Activated CD4-positive, alpha-beta memory T cell treated with anti-CD3 and anti-CD28 coated beads, Interleukin-2, amount 10 ng/mL, durations not matched to agents 7 days and 5 days (primary cell): ENCODE data around the gene CCDC102A. TPM values are rescaled to one million over a fixed set of nuclear protein-coding genes. Genes with fewer than 3 reads are reported as not detected.

Experiments used
- CTCF ChIA-PET: fragments of 350-600 bp; sonication (Branson Sonifier 250); formaldehyde crosslinking; loops from one replicate; lab custom pipeline; 2021; ENCODE audit warnings: antibody characterized with exemption, inconsistent platforms; lab: Charles Lee
- POLR2A ChIA-PET: fragments of 350-600 bp; sonication (Branson Sonifier 250); formaldehyde crosslinking; loops from one replicate; lab custom pipeline; 2021; ENCODE audit warnings: antibody characterized with exemption; lab: Charles Lee
- DNase-seq: peaks from one replicate; pipeline ENCODE4 v3.0.0-alpha.2; 2020
- H3K27ac Mint-ChIP-seq: one replicate; pipeline ENCODE4 v1.8.0; 2021; ENCODE audit warnings: mild to moderate bottlenecking, mixed read lengths
- H3K27me3 Mint-ChIP-seq: one replicate; pipeline ENCODE4 v1.8.0; 2021; ENCODE audit warnings: mixed read lengths
- H3K36me3 Mint-ChIP-seq: one replicate; pipeline ENCODE4 v1.8.0; 2021; ENCODE audit warnings: low read depth, mixed read lengths
- H3K4me1 Mint-ChIP-seq: one replicate; pipeline ENCODE4 v1.8.0; 2021; ENCODE audit warnings: mixed read lengths
- H3K4me3 Mint-ChIP-seq: one replicate; pipeline ENCODE4 v1.8.0; 2021; ENCODE audit warnings: mild to moderate bottlenecking, mixed read lengths
- H3K9me3 Mint-ChIP-seq: one replicate; pipeline ENCODE4 v1.8.0; 2021; ENCODE audit warnings: mixed read lengths
- total RNA-seq, 2 experiments: library from RNA; stranded (reverse); gene quantifications; one replicate each; pipeline ENCODE4 v1.2.3, GENCODE V29; 2021

CCDC102A gene
- total RNA-seq, 2 experiments from 2014 or later: 9.1 to 9.7 TPM

DNA sequence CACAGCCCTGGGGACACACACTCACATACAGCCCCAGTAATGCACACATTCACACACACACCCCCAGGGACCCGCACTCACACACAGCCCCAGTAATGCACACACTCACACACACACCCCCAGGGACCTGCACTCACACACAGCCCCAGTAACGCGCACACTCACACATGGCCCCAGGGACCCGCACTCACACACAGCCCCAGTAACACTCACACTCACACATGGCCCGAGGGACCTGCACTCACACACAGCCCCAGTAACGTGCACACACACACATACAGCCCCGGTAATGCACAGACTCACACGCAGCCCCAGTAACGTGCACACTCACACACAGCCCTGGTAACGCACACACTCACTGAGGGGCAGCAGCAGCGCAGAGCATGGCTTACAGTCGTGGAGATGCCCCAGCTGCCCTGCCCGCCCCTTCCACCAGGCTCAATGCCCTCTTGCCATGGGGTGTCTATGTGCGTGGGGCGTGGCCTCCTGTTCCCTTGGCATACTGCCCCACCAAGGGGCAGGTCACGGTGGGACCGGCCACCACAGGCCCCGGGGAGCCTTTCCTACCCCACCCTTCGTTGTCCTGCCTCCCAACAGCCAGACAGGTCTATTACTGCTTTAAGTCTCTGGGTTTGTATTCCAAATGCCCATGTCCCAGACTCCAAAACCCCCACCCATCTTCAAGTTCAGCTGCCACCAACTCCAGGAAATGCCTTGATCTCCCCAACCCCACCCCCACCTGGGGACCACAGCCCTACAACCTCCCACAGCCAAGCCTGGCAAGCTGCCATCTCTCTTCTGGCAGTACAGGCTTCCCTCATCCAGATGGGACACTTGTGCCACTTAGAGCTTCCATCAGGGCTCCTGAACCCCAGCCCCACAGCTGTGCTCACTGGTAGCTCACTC is 2.7 kb downstream of the CCDC102A start:
- POLR2A ChIA-PET: interaction anchor here (1.0 kb wide), 1 partner anchor 14 kb away, joined by 4 read pairs; no protein-coding TSS in a partner anchor
- Mint-ChIP-seq H3K36me3 (peaks cover 4% of the 10 kb centered on the region), H3K27me3 (no peaks in the 10 kb centered on the region), H3K27ac (peak overlapping the region; percentile 80), H3K9me3 (no peaks in the 10 kb centered on the region), H3K4me3 (peak overlapping the region; percentile 16), H3K4me1 (peaks cover 80% of the 10 kb centered on the region)
- CTCF ChIA-PET: interaction anchor here (0.7 to 2.4 kb wide), 2 partner anchors 14 to 457 kb away, joined by 3 to 10 read pairs; no protein-coding TSS in a partner anchor
- DNase-seq: peak; percentile 18

DNA sequence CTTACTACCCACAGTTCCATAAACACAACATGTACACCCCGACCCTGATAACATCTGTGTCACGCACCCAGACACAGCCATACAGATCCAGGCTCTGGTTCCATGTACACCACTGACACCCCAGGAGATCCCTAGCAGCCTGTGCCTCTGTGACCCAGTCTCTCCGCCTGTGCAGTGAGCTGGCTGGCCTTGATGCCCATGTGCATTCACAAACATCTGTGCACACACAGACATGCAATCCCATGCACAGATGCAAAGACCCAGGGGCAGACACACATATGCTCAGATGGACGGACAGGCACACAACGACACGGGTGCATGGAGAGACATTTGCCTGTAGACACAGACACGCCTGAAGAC is 4.1 kb downstream of the CCDC102A start:
- no peak for DNase-seq
- Mint-ChIP-seq H3K27me3 (no peaks in the 10 kb centered on the region), H3K27ac (peak overlapping the region; percentile 99), H3K9me3 (no peaks in the 10 kb centered on the region), H3K36me3 (peaks cover 7% of the 10 kb centered on the region), H3K4me3 (no peak overlapping the region), H3K4me1 (peaks cover 69% of the 10 kb centered on the region)
- ChIA-PET CTCF (interaction anchor here (3.6 kb wide), 1 partner anchor 13 kb away, joined by 27 read pairs; no protein-coding TSS in a partner anchor), POLR2A (no interaction called here)

DNA sequence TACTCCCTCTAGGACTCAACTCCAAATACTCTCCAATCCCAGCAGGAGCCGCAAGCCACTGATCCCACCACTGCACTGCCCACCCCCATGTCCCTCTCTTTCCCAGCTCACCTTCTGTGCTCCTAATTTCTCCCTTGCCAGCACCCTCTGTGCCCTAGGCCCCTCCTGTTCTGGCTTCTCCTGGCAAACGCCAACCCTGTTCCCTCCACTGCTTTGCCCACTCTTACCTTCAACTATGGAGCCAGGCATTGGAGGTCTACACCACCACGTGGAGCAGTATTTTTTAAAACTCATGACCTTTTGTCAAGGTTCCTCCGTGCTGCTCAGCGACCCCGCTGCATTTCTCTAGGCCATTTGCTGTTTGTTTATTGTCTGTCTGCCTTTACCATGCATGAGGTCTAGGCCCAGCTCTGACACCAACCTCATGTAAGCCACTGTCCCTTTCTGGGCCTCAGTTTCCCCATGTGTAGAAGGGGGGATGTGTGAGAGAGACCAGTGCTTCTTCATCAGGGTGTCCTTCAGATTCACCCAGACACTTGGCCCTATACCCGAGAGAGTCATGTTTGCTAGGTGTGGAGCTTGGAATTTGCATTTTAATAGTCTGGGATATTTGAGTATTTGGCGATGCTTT is 4.6 kb downstream of the CCDC102A start:
- Mint-ChIP-seq H3K27ac (peak overlapping the region; percentile 99), H3K4me3 (no peak overlapping the region), H3K4me1 (peaks cover 68% of the 10 kb centered on the region), H3K27me3 (no peaks in the 10 kb centered on the region), H3K36me3 (peaks cover 7% of the 10 kb centered on the region), H3K9me3 (no peaks in the 10 kb centered on the region)
- ChIA-PET POLR2A (interaction anchor here (1.7 to 1.9 kb wide), 2 partner anchors 11 to 85 kb away, joined by 10 to 11 read pairs; partner anchors contain the start of genes ADGRG5, CIAPIN1 and COQ9), CTCF (interaction anchor here (1.9 to 3.6 kb wide), 2 partner anchors 12 to 69 kb away, joined by 5 to 27 read pairs; partner anchors contain the start of gene POLR2C)
- DNase-seq: no peak

DNA sequence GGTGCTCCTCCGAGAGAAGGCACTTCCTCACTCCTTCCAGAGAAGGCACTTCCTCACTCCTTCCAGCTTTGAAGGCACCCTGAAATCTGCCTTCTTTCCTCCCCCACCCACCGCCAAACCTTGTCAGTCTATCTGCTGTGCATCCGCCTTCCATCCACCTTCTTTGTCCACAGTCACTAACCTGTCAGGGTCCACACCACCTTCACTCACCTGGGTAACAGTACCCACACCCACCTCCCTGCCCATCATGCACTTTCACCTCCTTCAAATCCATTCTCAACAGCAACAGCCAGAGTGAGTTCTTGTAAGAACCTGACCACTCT is 5.2 kb downstream of the CCDC102A start:
- H3K4me3 Mint-ChIP-seq: peak overlapping the region; percentile 60
- H3K36me3 Mint-ChIP-seq: peaks cover 7% of the 10 kb centered on the region
- ChIA-PET POLR2A (interaction anchor here (1.7 to 1.9 kb wide), 3 partner anchors 11 to 84 kb away, joined by 6 to 11 read pairs (median 10); partner anchors contain the start of genes ADGRG5, CIAPIN1, COQ9 and POLR2C), CTCF (interaction anchor here (1.9 to 3.6 kb wide), 2 partner anchors 12 to 69 kb away, joined by 5 to 27 read pairs; partner anchors contain the start of gene POLR2C)
- no peak for DNase-seq
- H3K4me1 Mint-ChIP-seq: peaks cover 68% of the 10 kb centered on the region
- peak overlapping the region; percentile 99 for H3K27ac Mint-ChIP-seq
- no peaks in the 10 kb centered on the region for H3K9me3 Mint-ChIP-seq
- no peaks in the 10 kb centered on the region for H3K27me3 Mint-ChIP-seq

DNA sequence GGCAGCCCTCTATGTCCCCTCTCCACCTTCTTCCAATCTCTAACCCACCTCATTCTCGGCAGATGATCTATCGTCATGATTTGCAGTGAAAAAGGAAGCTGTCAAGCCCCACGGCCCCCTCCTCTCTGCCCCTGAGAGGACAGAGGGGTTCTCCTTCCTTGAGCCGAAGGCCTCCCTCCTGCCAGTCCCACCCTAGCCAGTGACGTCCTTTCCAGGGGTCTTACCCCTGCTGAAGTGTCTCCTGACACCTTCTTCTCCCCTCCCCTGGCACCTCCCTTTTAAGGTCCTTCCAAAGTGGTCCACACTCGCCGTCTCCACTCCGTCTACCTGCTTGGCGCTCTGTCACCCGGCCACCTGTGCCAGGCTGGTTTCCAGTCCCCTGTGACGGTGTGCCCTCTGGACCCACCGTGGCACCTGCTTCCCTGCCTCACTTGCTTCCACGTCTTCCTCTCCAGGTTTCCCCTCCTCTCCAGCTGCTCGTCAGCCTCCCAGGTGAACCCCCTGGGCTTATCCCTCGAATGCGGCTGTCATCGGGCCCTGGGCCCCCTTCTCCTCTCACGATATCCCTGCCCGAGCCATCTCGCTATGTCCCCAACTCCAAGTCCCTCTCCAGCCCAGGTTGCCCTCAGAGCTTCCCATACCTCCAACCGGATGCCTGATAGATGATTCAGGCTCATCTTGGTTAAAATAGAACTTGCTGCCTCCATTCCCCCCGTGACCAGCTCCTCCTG is 5.7 kb downstream of the CCDC102A start:
- Mint-ChIP-seq H3K4me1 (peaks cover 67% of the 10 kb centered on the region), H3K36me3 (peaks cover 7% of the 10 kb centered on the region), H3K4me3 (peak overlapping the region; percentile 60), H3K27ac (peak overlapping the region; percentile 99), H3K9me3 (no peaks in the 10 kb centered on the region), H3K27me3 (no peaks in the 10 kb centered on the region)
- ChIA-PET POLR2A (interaction anchor here (1.4 to 1.9 kb wide), 4 partner anchors 12 to 84 kb away, joined by 3 to 11 read pairs (median 8); partner anchors contain the start of genes ADGRG5, CIAPIN1, COQ9 and POLR2C), CTCF (interaction anchor here (0.6 to 3.6 kb wide), 3 partner anchors 11 to 717 kb away, joined by 3 to 27 read pairs (median 5); partner anchors contain the start of gene POLR2C)
- no peak for DNase-seq

DNA sequence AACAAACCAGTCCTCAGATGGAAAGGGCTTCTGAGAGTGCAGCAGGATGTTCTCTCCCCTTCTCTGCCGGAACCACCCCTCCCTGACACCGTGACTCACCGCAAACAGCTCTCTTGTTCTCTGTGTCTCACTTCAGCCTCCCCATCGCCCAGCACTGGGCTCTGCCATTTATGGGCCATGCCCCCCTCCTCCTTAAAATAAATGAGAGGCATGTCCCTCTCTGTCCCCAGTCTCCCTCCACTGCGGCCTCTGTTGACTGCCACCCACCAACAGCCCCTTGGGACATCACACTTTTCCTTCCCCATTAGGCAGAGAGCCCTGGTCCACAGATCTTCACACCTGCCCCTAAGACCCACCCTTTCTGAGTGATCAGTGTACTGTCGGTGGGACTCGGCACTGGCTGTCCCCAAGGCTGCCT is 6.3 kb downstream of the CCDC102A start:
- DNase-seq: peak; percentile 85
- Mint-ChIP-seq H3K4me1 (peaks cover 63% of the 10 kb centered on the region), H3K4me3 (peak overlapping the region; percentile 60), H3K36me3 (peaks cover 7% of the 10 kb centered on the region), H3K27me3 (no peaks in the 10 kb centered on the region), H3K27ac (peak overlapping the region; percentile 99), H3K9me3 (no peaks in the 10 kb centered on the region)
- ChIA-PET POLR2A (interaction anchor here (1.4 to 1.9 kb wide), 4 partner anchors 12 to 83 kb away, joined by 3 to 11 read pairs (median 8); partner anchors contain the start of genes ADGRG5, CIAPIN1, COQ9 and POLR2C), CTCF (interaction anchor here (0.6 to 3.6 kb wide), 3 partner anchors 11 to 718 kb away, joined by 3 to 27 read pairs (median 5); partner anchors contain the start of gene POLR2C)

DNA sequence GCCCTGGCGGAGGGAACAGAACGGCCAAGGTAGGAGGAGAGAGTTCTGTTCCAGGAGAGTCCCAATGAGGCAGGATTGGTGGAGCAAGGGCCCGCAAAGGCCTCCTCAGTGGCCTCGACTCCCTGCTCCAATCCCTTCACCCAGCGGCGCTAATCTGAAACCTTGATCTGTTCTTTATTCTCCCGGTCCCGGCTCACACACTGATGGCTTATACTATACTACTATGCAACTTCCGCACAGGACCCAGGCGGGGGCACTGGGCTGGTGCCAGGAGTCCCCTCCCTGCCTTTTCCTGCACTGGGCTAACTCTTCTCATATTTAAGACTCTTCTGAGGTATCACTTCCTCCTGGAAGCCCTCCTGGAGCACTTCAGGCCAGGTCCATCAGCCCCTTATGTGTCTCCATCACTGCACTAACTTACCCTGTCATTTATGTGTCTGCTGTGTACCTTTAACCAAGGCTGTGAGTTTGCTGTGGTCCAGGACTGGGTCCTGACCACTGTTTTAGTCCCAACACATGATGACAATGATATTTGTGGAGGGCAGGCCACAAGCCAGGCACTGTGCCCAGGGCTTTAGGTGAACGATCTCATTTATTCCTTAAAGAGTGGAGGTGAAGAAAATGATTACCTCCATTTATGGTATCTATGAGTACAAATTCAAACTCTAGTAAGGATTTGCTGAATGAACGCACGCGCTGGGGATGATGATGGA is 6.8 kb downstream of the CCDC102A start:
- no peaks in the 10 kb centered on the region for H3K27me3 Mint-ChIP-seq
- ChIA-PET CTCF (interaction anchor here (1.8 to 3.6 kb wide), 3 partner anchors 10 to 67 kb away, joined by 5 to 27 read pairs (median 10); partner anchors contain the start of gene POLR2C), POLR2A (interaction anchor here (1.4 to 3.4 kb wide), 4 partner anchors 7 to 67 kb away, joined by 3 to 18 read pairs (median 8); partner anchors contain the start of genes ADGRG5, CCDC102A and POLR2C)
- peak overlapping the region; percentile 99 for H3K27ac Mint-ChIP-seq
- no peaks in the 10 kb centered on the region for H3K9me3 Mint-ChIP-seq
- no peak for DNase-seq
- peaks cover 57% of the 10 kb centered on the region for H3K4me1 Mint-ChIP-seq
- peak overlapping the region; percentile 60 for H3K4me3 Mint-ChIP-seq
- peaks cover 7% of the 10 kb centered on the region for H3K36me3 Mint-ChIP-seq

DNA sequence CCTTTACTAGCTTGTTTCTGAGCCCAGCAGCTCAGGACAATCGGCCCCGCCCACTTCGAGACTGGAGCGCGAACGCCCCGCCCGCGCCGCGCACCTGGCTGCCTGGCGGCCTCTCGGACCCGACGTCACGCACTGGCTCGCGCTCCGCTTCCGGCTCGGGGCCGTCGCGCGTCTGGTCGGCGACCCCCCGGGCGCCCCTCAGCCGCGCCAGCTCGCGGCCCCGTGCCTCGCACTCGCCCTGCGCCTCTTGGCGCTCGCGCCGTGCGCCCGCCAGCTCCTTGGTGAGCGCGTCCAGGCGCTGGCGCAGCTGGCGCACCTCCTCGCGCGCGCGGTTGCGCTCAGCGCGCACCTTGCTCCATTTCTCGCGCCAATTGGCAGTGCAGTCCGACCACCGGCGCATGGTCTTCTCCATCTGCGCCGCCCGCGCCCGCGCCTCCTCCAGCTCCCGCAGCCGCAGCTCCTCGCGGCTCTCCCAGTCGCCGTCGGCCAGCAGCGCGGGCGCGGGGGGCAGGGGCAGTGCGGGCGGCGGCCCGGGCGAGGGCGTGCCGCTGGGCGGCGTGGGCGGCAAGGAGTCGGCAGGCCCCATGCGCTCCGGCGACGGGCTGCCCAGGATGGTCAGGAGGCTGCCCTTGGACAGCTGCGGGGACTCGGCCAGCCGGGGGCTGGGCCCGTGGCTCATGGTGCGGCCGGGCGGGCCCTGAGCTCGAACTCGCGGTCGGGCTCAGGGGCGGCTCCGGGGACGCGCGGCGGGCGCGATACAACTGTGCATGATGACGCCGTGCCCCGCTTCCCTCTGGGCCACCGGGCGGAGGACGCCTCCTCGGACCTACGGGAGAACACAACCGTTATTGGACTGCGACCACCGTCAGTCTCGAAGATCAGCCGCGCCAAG is 7.6 kb downstream of the CCDC102A start:
- no peaks in the 10 kb centered on the region for H3K9me3 Mint-ChIP-seq
- H3K4me3 Mint-ChIP-seq: peak overlapping the region; percentile 60
- ChIA-PET CTCF (interaction anchor here (1.8 kb wide), 1 partner anchor 9 kb away, joined by 10 read pairs; no protein-coding TSS in a partner anchor), POLR2A (interaction anchor here (1.0 to 3.4 kb wide), 3 partner anchors 8 to 82 kb away, joined by 3 to 18 read pairs (median 5); partner anchors contain the start of genes CCDC102A, CIAPIN1, COQ9 and POLR2C)
- H3K27ac Mint-ChIP-seq: peak overlapping the region; percentile 99
- H3K4me1 Mint-ChIP-seq: peaks cover 49% of the 10 kb centered on the region
- peaks cover 7% of the 10 kb centered on the region for H3K36me3 Mint-ChIP-seq
- DNase-seq: no peak
- H3K27me3 Mint-ChIP-seq: no peaks in the 10 kb centered on the region

DNA sequence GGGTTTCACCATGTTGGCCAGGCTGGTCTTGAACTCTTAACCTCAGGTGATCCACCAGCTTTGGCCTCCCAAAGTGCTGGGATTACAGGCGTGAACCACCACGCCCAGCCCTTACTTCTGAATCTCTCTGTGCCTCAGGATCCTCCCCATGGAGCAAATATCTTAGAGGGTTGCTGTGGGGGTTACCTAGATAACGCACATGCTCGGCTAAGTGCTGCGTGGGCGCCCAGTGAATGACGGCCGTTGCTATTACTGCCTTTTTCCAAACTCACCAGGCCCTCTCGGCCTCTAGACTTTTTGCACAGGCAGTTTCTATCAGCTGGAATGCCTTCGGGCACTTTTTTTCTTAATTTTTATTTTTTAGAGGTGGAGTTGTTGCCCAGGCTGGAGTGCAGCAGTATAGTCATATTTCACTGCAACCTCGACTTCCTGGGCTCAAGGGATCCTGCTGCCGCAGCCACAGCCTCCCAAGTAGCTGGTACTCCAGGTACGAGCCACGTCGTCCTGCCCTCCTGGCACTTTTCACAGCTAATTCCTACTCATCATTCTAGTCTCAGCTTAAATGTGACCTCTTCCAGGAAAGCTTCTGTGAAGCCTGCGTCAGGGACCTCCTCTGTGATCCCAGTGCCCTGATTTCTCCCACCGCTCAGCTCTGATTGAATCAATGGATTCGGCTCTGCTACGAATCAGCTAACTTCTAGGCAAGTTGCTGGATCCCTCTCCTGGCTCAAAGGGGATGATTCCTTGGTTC is 8.6 kb downstream of the CCDC102A start:
- DNase-seq: no peak
- no peak overlapping the region for H3K4me3 Mint-ChIP-seq
- peaks cover 7% of the 10 kb centered on the region for H3K36me3 Mint-ChIP-seq
- H3K4me1 Mint-ChIP-seq: peaks cover 43% of the 10 kb centered on the region
- no peaks in the 10 kb centered on the region for H3K27me3 Mint-ChIP-seq
- CTCF ChIA-PET: interaction anchor here (1.3 to 1.8 kb wide), 2 partner anchors 8 to 121 kb away, joined by 4 to 10 read pairs; no protein-coding TSS in a partner anchor
- no peaks in the 10 kb centered on the region for H3K9me3 Mint-ChIP-seq
- no peak overlapping the region for H3K27ac Mint-ChIP-seq
- POLR2A ChIA-PET: interaction anchor here (1.0 to 3.4 kb wide), 3 partner anchors 9 to 81 kb away, joined by 3 to 18 read pairs (median 5); partner anchors contain the start of genes CCDC102A, CIAPIN1, COQ9 and POLR2C

DNA sequence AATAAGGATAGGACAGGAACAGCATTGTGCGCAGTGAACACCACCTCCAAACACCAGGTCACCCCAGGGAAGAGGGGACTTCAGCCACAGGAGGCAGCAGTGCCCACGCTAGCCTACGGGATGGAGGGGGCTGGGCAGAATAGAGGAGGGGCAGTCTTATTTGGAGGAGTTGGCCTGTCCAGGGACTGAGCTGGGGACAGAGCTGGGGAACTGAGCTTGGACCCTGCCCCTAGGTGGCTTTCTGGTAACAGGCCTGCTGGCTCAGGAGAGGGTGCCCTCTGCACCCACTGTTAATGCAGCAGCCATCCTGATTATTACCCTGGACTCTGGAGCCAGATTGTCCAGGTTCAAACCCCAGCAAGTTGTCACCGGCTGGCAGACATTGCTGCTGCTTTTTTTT is 9.3 kb downstream of the CCDC102A start:
- Mint-ChIP-seq H3K4me3 (no peak overlapping the region), H3K9me3 (no peaks in the 10 kb centered on the region), H3K4me1 (peaks cover 44% of the 10 kb centered on the region), H3K36me3 (peaks cover 7% of the 10 kb centered on the region), H3K27ac (no peak overlapping the region), H3K27me3 (no peaks in the 10 kb centered on the region)
- DNase-seq: no peak
- CTCF ChIA-PET: interaction anchor here (1.3 kb wide), 1 partner anchor 122 kb away, joined by 4 read pairs; no protein-coding TSS in a partner anchor
- POLR2A ChIA-PET: interaction anchor here (1.1 to 3.4 kb wide), 2 partner anchors 10 to 15 kb away, joined by 3 to 18 read pairs; partner anchors contain the start of genes ADGRG5 and CCDC102A
